Loucy (cell line): ENCODE results near the gene SLC35F6.

Experiments
- H2AFZ ChIP-seq: fragments of 200-600 bp; sonication (generic); 2 replicates; pipeline ENCODE4 v1.6.0; 2016; ENCODE audit warnings: antibody characterized with exemption, mild to moderate bottlenecking, low read length, moderate library complexity
- H3F3A ChIP-seq: fragments of 200-600 bp; 2 replicates; pipeline ENCODE4 v1.6.0; 2016; ENCODE audit warnings: antibody characterized with exemption, low read depth, mild to moderate bottlenecking
- H3K27me3 ChIP-seq: fragments of 200-600 bp; sonication (generic); 2 replicates; pipeline ENCODE4 v1.6.1; 2014; ENCODE audit warnings: low read length, mild to moderate bottlenecking; ENCODE audit not compliant: insufficient read depth, poor library complexity, severe bottlenecking
- H3K36me3 ChIP-seq: fragments of 200-600 bp; sonication (generic); 2 replicates; pipeline ENCODE4 v1.6.1; 2016; ENCODE audit warnings: low read length; ENCODE audit not compliant: insufficient read depth
- H3K4me1 ChIP-seq: fragments of 200-600 bp; sonication (generic); 2 replicates; pipeline ENCODE4 v1.5.1; 2014; ENCODE audit warnings: low read length, mild to moderate bottlenecking; ENCODE audit not compliant: insufficient read depth, poor library complexity, severe bottlenecking
- H3K4me2 ChIP-seq: fragments of 200-600 bp; sonication (generic); 2 replicates; pipeline ENCODE4 v1.6.0; 2014; ENCODE audit warnings: antibody characterized with exemption, low read length, low read depth, mild to moderate bottlenecking; ENCODE audit not compliant: poor library complexity, severe bottlenecking
- H3K4me3 ChIP-seq: fragments of 200-600 bp; sonication (generic); 2 replicates; pipeline ENCODE4 v1.5.1; 2014; ENCODE audit warnings: low read length, mild to moderate bottlenecking, mixed read lengths; ENCODE audit not compliant: poor library complexity, severe bottlenecking
- H3K79me2 ChIP-seq: fragments of 200-600 bp; sonication (generic); 2 replicates; pipeline ENCODE4 v1.6.1; 2014; ENCODE audit warnings: low read length; ENCODE audit not compliant: insufficient read depth
- H3K9ac ChIP-seq: fragments of 200-600 bp; sonication (generic); 2 replicates; pipeline ENCODE4 v1.6.0; 2014; ENCODE audit warnings: mild to moderate bottlenecking, low read depth, low read length, moderate library complexity; ENCODE audit not compliant: poor library complexity, severe bottlenecking
- H3K9me2 ChIP-seq: fragments of 200-600 bp; sonication (generic); replicated peaks from 2 replicates; pipeline ENCODE4 v1.6.1; 2016; ENCODE audit warnings: low read depth, low read length, mixed read lengths
- H3K9me3 ChIP-seq: fragments of 200-600 bp; sonication (generic); 2 replicates; pipeline ENCODE4 v1.6.1; 2014; ENCODE audit warnings: mild to moderate bottlenecking, antibody characterized with exemption, low read length, low read depth; ENCODE audit not compliant: insufficient read depth
- H4K20me1 ChIP-seq: fragments of 200-600 bp; sonication (generic); 2 replicates; pipeline ENCODE4 v1.6.0; 2014; ENCODE audit warnings: antibody characterized with exemption, low read length, mild to moderate bottlenecking; ENCODE audit not compliant: insufficient read depth, poor library complexity, severe bottlenecking
- EZH2phosphoT487 ChIP-seq: fragments of 200-600 bp; IDR thresholded peaks from 2 replicates; pipeline ENCODE4 v1.6.1; 2018; ENCODE audit warnings: antibody characterized with exemption, mild to moderate bottlenecking, moderate library complexity, borderline replicate concordance
- TF ChIP-seq, protein P1 (sequence below): fragments of 200-600 bp; sonication (generic); conservative IDR thresholded peaks from 2 replicates; pipeline ENCODE4 v1.5.1; 2014; ENCODE audit warnings: mild to moderate bottlenecking, antibody characterized with exemption, low read length

Gene SLC35F6

DNA sequence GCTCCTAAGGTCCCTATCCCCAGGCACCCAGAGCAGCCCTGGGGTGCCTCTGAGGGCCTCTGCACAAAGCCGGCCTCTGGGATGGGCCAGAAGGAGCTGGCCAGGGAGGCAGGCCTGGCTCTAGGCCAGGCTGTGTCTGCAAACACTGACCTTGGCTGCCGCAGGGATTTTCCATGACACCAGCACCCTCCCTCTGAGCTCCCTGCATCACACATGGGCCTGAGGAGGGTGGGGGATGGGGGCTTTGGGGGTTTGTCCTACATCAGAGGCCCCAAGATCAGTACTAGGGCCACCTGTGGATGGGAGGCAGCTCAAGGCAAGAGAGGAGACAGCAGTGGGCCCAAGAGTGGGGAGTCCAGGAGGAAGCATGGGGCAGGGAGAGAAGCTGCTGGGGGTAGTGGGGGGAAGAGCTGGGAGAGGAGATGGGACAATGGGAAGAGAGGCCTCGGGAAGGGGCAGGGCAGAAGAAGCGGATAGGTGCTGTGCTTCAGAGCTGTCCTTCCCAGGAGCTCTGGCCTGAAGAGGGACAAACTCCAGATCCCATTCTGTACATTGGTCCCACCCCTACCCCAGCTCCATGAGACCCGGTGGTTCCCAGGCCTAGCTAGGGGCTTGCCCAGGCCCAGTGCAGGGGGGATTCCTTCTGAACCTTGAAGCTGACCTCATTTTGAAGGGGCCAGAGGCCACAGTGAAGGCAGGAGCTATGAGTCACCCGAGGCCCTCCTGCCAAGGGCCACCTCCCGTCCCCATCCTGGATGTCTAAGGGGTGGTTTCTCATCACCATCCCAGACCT is 43.6 kb upstream of the SLC35F6 start:
- H3F3A ChIP-seq = no peaks in the 10 kb centered on the region
- no peaks in the 10 kb centered on the region for H3K9me3 ChIP-seq
- no peaks in the 10 kb centered on the region for H3K27me3 ChIP-seq
- peaks cover 7% of the 10 kb centered on the region for H3K4me1 ChIP-seq
- H3K9me2 ChIP-seq = no peaks in the 10 kb centered on the region
- H3K36me3 ChIP-seq = no peaks in the 10 kb centered on the region
- no peak overlapping the region for H3K4me3 ChIP-seq
- no peak overlapping the region for H3K9ac ChIP-seq
- TF ChIP-seq, protein P1, sequence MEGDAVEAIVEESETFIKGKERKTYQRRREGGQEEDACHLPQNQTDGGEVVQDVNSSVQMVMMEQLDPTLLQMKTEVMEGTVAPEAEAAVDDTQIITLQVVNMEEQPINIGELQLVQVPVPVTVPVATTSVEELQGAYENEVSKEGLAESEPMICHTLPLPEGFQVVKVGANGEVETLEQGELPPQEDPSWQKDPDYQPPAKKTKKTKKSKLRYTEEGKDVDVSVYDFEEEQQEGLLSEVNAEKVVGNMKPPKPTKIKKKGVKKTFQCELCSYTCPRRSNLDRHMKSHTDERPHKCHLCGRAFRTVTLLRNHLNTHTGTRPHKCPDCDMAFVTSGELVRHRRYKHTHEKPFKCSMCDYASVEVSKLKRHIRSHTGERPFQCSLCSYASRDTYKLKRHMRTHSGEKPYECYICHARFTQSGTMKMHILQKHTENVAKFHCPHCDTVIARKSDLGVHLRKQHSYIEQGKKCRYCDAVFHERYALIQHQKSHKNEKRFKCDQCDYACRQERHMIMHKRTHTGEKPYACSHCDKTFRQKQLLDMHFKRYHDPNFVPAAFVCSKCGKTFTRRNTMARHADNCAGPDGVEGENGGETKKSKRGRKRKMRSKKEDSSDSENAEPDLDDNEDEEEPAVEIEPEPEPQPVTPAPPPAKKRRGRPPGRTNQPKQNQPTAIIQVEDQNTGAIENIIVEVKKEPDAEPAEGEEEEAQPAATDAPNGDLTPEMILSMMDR = no peak
- no peak for TF ChIP-seq EZH2phosphoT487
- H2AFZ ChIP-seq = no peak overlapping the region
- no peak overlapping the region for H3K4me2 ChIP-seq
- H4K20me1 ChIP-seq = no peaks in the 10 kb centered on the region
- no peaks in the 10 kb centered on the region for H3K79me2 ChIP-seq

DNA sequence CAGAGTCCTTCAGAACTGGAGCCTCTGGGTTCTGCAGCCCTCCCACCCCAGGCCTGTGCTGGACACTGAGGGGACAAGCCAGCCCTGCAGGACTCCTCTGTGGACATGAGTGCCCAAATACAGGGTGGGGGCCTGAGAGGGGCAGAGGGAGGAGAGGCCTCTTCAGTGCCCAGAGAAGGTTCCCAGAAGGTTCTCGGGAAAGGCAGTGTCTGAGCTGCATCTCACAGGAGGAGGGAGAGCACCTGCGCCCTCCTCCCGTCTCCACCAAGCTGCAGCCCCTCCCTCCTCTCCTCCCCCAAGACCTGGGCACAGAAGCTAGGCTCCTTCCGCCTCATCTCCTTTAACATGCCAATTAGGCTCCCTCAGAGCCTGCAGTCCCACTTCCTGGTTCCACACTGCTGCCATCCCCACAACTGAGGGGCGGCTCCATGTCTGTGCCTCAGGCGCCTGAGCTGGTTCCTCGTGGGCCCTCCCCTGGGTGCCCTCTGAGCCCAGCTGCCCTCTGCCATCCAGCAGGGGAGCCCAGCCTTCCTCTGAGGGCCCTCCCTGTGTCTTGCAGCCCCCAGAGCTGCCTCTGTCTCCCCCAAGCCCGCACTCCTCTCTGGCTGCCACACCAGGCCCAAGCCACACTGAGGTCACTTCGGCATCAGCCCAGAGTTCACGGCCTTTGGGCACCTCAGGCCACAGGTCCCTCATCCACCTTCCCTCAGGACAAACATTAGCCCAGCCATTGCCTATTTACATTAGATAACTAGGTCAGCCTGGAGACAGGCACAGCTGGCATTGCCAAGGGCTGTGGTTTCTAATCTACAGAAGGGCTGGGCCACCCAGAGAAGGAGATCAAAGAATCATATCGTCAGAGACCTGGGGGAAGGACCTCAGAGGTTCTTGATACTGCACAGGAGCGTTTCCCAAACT is 42.7 kb upstream of the SLC35F6 start:
- no peaks in the 10 kb centered on the region for H4K20me1 ChIP-seq
- no peaks in the 10 kb centered on the region for H3K9me3 ChIP-seq
- no peaks in the 10 kb centered on the region for H3K36me3 ChIP-seq
- H3K4me1 ChIP-seq = peaks cover 7% of the 10 kb centered on the region
- H3K4me3 ChIP-seq = no peak overlapping the region
- H3K27me3 ChIP-seq = no peaks in the 10 kb centered on the region
- no peaks in the 10 kb centered on the region for H3K9me2 ChIP-seq
- no peak for TF ChIP-seq EZH2phosphoT487
- TF ChIP-seq, protein P1 = no peak
- peak overlapping the region; percentile 8; the same call in 1 of the 2 replicates for H2AFZ ChIP-seq
- no peak overlapping the region for H3K9ac ChIP-seq
- H3K79me2 ChIP-seq = no peaks in the 10 kb centered on the region
- H3F3A ChIP-seq = no peaks in the 10 kb centered on the region
- no peak overlapping the region for H3K4me2 ChIP-seq

DNA sequence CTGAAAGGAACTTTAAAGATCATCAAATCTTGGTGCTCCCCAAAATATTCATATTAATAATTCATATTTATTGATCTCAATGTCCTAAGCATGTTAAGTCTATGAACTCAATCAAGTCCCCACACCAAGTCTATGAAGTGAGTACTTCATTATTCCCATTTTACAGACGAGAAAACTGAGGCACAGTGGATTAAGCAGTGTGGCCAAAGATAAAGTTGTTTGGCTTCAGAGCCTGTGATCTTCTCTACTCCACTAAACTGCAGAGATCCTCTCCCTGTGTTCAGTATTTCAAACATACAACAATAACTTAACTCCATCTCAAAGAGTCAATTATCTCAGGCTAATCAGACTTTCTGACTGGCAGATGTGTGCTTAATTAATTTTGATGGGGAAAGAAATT is 41.8 kb upstream of the SLC35F6 start:
- H3F3A ChIP-seq = no peaks in the 10 kb centered on the region
- H3K27me3 ChIP-seq = no peaks in the 10 kb centered on the region
- H3K9ac ChIP-seq = no peak overlapping the region
- no peaks in the 10 kb centered on the region for H3K9me2 ChIP-seq
- no peak overlapping the region for H2AFZ ChIP-seq
- no peaks in the 10 kb centered on the region for H4K20me1 ChIP-seq
- no peak overlapping the region for H3K4me2 ChIP-seq
- TF ChIP-seq EZH2phosphoT487 = no peak
- TF ChIP-seq, protein P1 = no peak
- H3K4me3 ChIP-seq = no peak overlapping the region
- peaks cover 7% of the 10 kb centered on the region for H3K4me1 ChIP-seq
- H3K79me2 ChIP-seq = no peaks in the 10 kb centered on the region
- H3K9me3 ChIP-seq = no peaks in the 10 kb centered on the region
- H3K36me3 ChIP-seq = no peaks in the 10 kb centered on the region
